Caco-2 (cell line): Measurements from ENCODE around the gene GAK. TPM values are rescaled to one million over a fixed set of nuclear protein-coding genes. Genes with fewer than 3 reads are reported as not detected.
A peak's percentile ranks its signal among the peaks of the same experiment; 100 is the strongest.

Experiments
- BruUV-seq: library from RNA; stranded (reverse); fragments of 400-500 nt; replicated peaks from 2 replicates; lab custom pipeline; 2021; lab: Mats Ljungman, UMichigan
- CTCF ChIA-PET: fragments of 300-600 bp; sonication (Branson Sonifier 250); formaldehyde crosslinking; loops from one replicate; lab custom pipeline; 2022; ENCODE audit warnings: antibody characterized with exemption; lab: Charles Lee
- POLR2A ChIA-PET: fragments of 300-600 bp; sonication (Branson Sonifier 250); formaldehyde crosslinking; loops from one replicate; lab custom pipeline; 2022; ENCODE audit warnings: antibody characterized with exemption; lab: Charles Lee
- DNase-seq, 2 experiments: peaks; one replicate each; pipeline versions ENCODE4 v3.0.0 to v3.0.0-alpha.2; 2020 to 2022
- H3K27me3 ChIP-seq: replicated peaks from 2 replicates; pipeline ENCODE4 v1.6.0; 2011; ENCODE audit warnings: low read length; ENCODE audit not compliant: control insufficient read depth, insufficient read depth
- H3K36me3 ChIP-seq: 2 replicates; pipeline ENCODE4 v1.5.1; 2011; ENCODE audit warnings: low read length; ENCODE audit not compliant: control insufficient read depth, insufficient read depth
- H3K4me1 ChIP-seq: fragments of 250-450 bp; sonication (Bioruptor Pico); 2 replicates; pipeline ENCODE4 v1.5.1; 2020; ENCODE audit warnings: mild to moderate bottlenecking
- H3K4me3 ChIP-seq: 2 replicates; pipeline ENCODE4 v1.5.1; 2011; ENCODE audit warnings: low read depth, mild to moderate bottlenecking, control low read depth, low read length
- H3K9me3 ChIP-seq: fragments of 250-450 bp; sonication (Bioruptor Pico); 2 replicates; pipeline ENCODE4 v1.5.1; 2020; ENCODE audit warnings: mild to moderate bottlenecking, moderate library complexity
- H3K27ac Mint-ChIP-seq: one replicate; pipeline ENCODE4 v1.8.0; 2022; ENCODE audit warnings: mixed read lengths; ENCODE audit not compliant: unreplicated experiment
- H3K27me3 Mint-ChIP-seq: one replicate; pipeline ENCODE4 v1.8.0; 2022; ENCODE audit warnings: mixed read lengths; ENCODE audit not compliant: insufficient read depth, unreplicated experiment
- H3K36me3 Mint-ChIP-seq: one replicate; pipeline ENCODE4 v1.8.0; 2022; ENCODE audit warnings: mild to moderate bottlenecking, mixed read lengths; ENCODE audit not compliant: insufficient read depth, unreplicated experiment
- H3K4me1 Mint-ChIP-seq: one replicate; pipeline ENCODE4 v1.8.0; 2022; ENCODE audit warnings: low read depth, mixed read lengths; ENCODE audit not compliant: unreplicated experiment
- H3K4me3 Mint-ChIP-seq: one replicate; pipeline ENCODE4 v1.8.0; 2022; ENCODE audit warnings: mild to moderate bottlenecking, moderate library complexity, mixed read lengths; ENCODE audit not compliant: unreplicated experiment
- H3K9me3 Mint-ChIP-seq: one replicate; pipeline ENCODE4 v1.8.0; 2022; ENCODE audit warnings: mixed read lengths; ENCODE audit not compliant: unreplicated experiment
- CTCF ChIP-seq, 2 experiments: fragments of 200-600 bp in 1 of 2; IDR thresholded peaks; 1 replicate in 1 of 2; 2 replicates in 1 of 2; pipeline versions ENCODE4 v1.5.1 to v1.8.0; 2011 to 2022; ENCODE audit warnings: antibody characterized with exemption in 1 of 2, control low read depth in 1 of 2, inconsistent platforms in 1 of 2, low read depth in 1 of 2, low read length in 1 of 2, mild to moderate bottlenecking in 1 of 2, moderate library complexity in 1 of 2; ENCODE audit not compliant: insufficient read depth in 1 of 2, severe bottlenecking in 1 of 2, unreplicated experiment in 1 of 2
- intact Hi-C: fragments of 100-400 bp; cut with micrococcal nuclease; formaldehyde crosslinking; loops from one replicate; pipeline ENCODE4 v1.10.0; 2022; ENCODE audit not compliant: unreplicated experiment
- total RNA-seq: library from RNA; stranded (reverse); gene quantifications from 2 replicates; pipeline ENCODE4 v1.2.3, GENCODE V29; 2022

The GAK gene
- total RNA-seq, 1 experiment from 2014 or later: 126 TPM

GRCh38 chr4:912548-913279, 19.4 kb downstream of the GAK start:
- peak in 1 of 2 experiments; percentile 5 for DNase-seq
- intact Hi-C loops: no loop called here
- no peak overlapping the region for H3K4me3 Mint-ChIP-seq
- H3K4me3 ChIP-seq: no peak overlapping the region
- no peaks in the 10 kb centered on the region for H3K9me3 ChIP-seq
- ChIA-PET POLR2A (no interaction called here), CTCF (no interaction called here)
- no peaks in the 10 kb centered on the region for H3K4me1 Mint-ChIP-seq
- peaks cover 31% of the 10 kb centered on the region for H3K36me3 Mint-ChIP-seq
- no peaks in the 10 kb centered on the region for H3K9me3 Mint-ChIP-seq
- H3K27me3 ChIP-seq: no peaks in the 10 kb centered on the region
- no TSS peak for BruUV-seq
- no peak overlapping the region for H3K27ac Mint-ChIP-seq
- H3K36me3 ChIP-seq: no peaks in the 10 kb centered on the region; the same call in 1 of the 2 replicates
- H3K27me3 Mint-ChIP-seq: no peaks in the 10 kb centered on the region
- TF ChIP-seq CTCF (IDR thresholded peaks at IDR 0.05; ENCODE audit: insufficient read depth in 1 of 2, low read depth in 1 of 2, low read length in 1 of 2, severe bottlenecking in 1 of 2, unreplicated experiment in 1 of 2): no peak
- H3K4me1 ChIP-seq: no peaks in the 10 kb centered on the region

GRCh38 chr4:911871-912490, 20.1 kb downstream of the GAK start:
- no peaks in the 10 kb centered on the region; the same call in 1 of the 2 replicates for H3K36me3 ChIP-seq
- H3K27me3 Mint-ChIP-seq: no peaks in the 10 kb centered on the region
- CTCF ChIA-PET: no interaction called here
- DNase-seq: no peak
- H3K4me3 ChIP-seq: no peak overlapping the region
- BruUV-seq: no TSS peak
- POLR2A ChIA-PET: no interaction called here
- no peaks in the 10 kb centered on the region for H3K9me3 Mint-ChIP-seq
- TF ChIP-seq CTCF (IDR thresholded peaks at IDR 0.05; ENCODE audit: insufficient read depth in 1 of 2, low read depth in 1 of 2, low read length in 1 of 2, severe bottlenecking in 1 of 2, unreplicated experiment in 1 of 2): no peak
- H3K27me3 ChIP-seq: no peaks in the 10 kb centered on the region
- no peak overlapping the region for H3K27ac Mint-ChIP-seq
- H3K36me3 Mint-ChIP-seq: peaks cover 31% of the 10 kb centered on the region
- intact Hi-C loops: no loop called here
- no peaks in the 10 kb centered on the region for H3K9me3 ChIP-seq
- H3K4me1 ChIP-seq: no peaks in the 10 kb centered on the region
- H3K4me3 Mint-ChIP-seq: no peak overlapping the region
- H3K4me1 Mint-ChIP-seq: no peaks in the 10 kb centered on the region

- CTCF ChIA-PET: no interaction called here
- Mint-ChIP-seq H3K36me3 (peaks cover 31% of the 10 kb centered on the region), H3K27me3 (no peaks in the 10 kb centered on the region), H3K9me3 (no peaks in the 10 kb centered on the region), H3K4me3 (no peak overlapping the region), H3K27ac (no peak overlapping the region), H3K4me1 (no peaks in the 10 kb centered on the region)
- Histone ChIP-seq H3K4me3 (no peak overlapping the region), H3K27me3 (no peaks in the 10 kb centered on the region), H3K36me3 (no peaks in the 10 kb centered on the region; the same call in 1 of the 2 replicates), H3K4me1 (no peaks in the 10 kb centered on the region), H3K9me3 (no peaks in the 10 kb centered on the region)
- intact Hi-C loops: no loop called here
- BruUV-seq: no TSS peak
- POLR2A ChIA-PET: no interaction called here
- TF ChIP-seq CTCF (IDR thresholded peaks at IDR 0.05; ENCODE audit: insufficient read depth in 1 of 2, low read depth in 1 of 2, low read length in 1 of 2, severe bottlenecking in 1 of 2, unreplicated experiment in 1 of 2): no peak
- no peak for DNase-seq
Observed at GRCh38 chr4:911221-911751, 20.8 kb downstream of the GAK start.
